GM23338 (cell line): Measurements from ENCODE around the gene MARK3. TPM values are rescaled to one million over a fixed set of nuclear protein-coding genes. Genes with fewer than 3 reads are reported as not detected.
A peak's percentile ranks its signal among the peaks of the same experiment; 100 is the strongest.

Experiments
- ATAC-seq: fragments of 200-7000 bp; cut with Tn5 transposase; 3 replicates; pipeline ENCODE4 v1.9.1; 2020
- DNase-seq: peaks from one replicate; pipeline ENCODE4 v3.0.0-alpha.2; 2015; ENCODE audit warnings: low spot score
- H2AFZ ChIP-seq: fragments of 200-600 bp; sonication (generic); 2 replicates; pipeline ENCODE4 v1.8.0; 2016; ENCODE audit warnings: antibody characterized with exemption, mild to moderate bottlenecking, moderate library complexity
- H3F3A ChIP-seq: fragments of 200-600 bp; sonication (generic); replicated peaks from 2 replicates; pipeline ENCODE4 v1.8.0; 2017; ENCODE audit warnings: antibody characterized with exemption, mixed run types, low read depth
- H3K27ac ChIP-seq: fragments of 200-600 bp; sonication (generic); 2 replicates; pipeline ENCODE4 v1.6.1; 2016; ENCODE audit warnings: low read depth
- H3K27me3 ChIP-seq: fragments of 200-600 bp; sonication (generic); 2 replicates; pipeline ENCODE4 v1.8.0; 2016; ENCODE audit warnings: mild to moderate bottlenecking, mixed run types, moderate library complexity; ENCODE audit not compliant: insufficient read depth
- H3K36me3 ChIP-seq: fragments of 200-600 bp; sonication (generic); 2 replicates; pipeline ENCODE4 v1.8.0; 2016; ENCODE audit warnings: mild to moderate bottlenecking; ENCODE audit not compliant: insufficient read depth
- H3K4me1 ChIP-seq: fragments of 200-600 bp; sonication (generic); 2 replicates; pipeline ENCODE4 v1.8.0; 2016; ENCODE audit warnings: mild to moderate bottlenecking, moderate library complexity; ENCODE audit not compliant: insufficient read depth
- H3K4me2 ChIP-seq: fragments of 200-600 bp; sonication (generic); 2 replicates; pipeline ENCODE4 v1.7.1; 2017; ENCODE audit warnings: mixed run types
- H3K4me3 ChIP-seq: fragments of 200-600 bp; sonication (generic); 2 replicates; pipeline ENCODE4 v1.6.1; 2016; ENCODE audit warnings: mixed run types
- H3K79me2 ChIP-seq: fragments of 200-600 bp; sonication (generic); replicated peaks from 2 replicates; pipeline ENCODE4 v1.8.0; 2017; ENCODE audit warnings: mild to moderate bottlenecking; ENCODE audit not compliant: insufficient read depth
- H3K9me2 ChIP-seq: fragments of 200-600 bp; sonication (generic); 2 replicates; pipeline ENCODE4 v1.8.0; 2017; ENCODE audit not compliant: insufficient read depth
- H4K20me1 ChIP-seq: fragments of 200-600 bp; sonication (generic); replicated peaks from 2 replicates; pipeline ENCODE4 v1.8.0; 2017; ENCODE audit warnings: mild to moderate bottlenecking; ENCODE audit not compliant: insufficient read depth
- H3K27ac Mint-ChIP-seq: 2 replicates; pipeline ENCODE4 v1.8.0; 2020; ENCODE audit warnings: inconsistent platforms, mild to moderate bottlenecking, moderate library complexity, mixed read lengths
- H3K27me3 Mint-ChIP-seq: 3 replicates; pipeline ENCODE4 v1.8.0; 2022; ENCODE audit warnings: low read depth, mild to moderate bottlenecking, moderate library complexity, mixed read lengths, inconsistent platforms; ENCODE audit not compliant: insufficient read depth, poor library complexity
- H3K36me3 Mint-ChIP-seq: 3 replicates; pipeline ENCODE4 v1.8.0; 2021; ENCODE audit warnings: low read depth, mild to moderate bottlenecking, inconsistent platforms, moderate library complexity, mixed read lengths
- H3K4me1 Mint-ChIP-seq: 3 replicates; pipeline ENCODE4 v1.8.0; 2020; ENCODE audit warnings: mild to moderate bottlenecking, inconsistent platforms, mixed read lengths
- H3K4me3 Mint-ChIP-seq: 3 replicates; pipeline ENCODE4 v1.8.0; 2021; ENCODE audit warnings: moderate library complexity, mild to moderate bottlenecking, inconsistent platforms, mixed read lengths
- H3K9me3 Mint-ChIP-seq: 3 replicates; pipeline ENCODE4 v1.8.0; 2020; ENCODE audit warnings: moderate library complexity, mild to moderate bottlenecking, inconsistent platforms, mixed read lengths
- CREB1 ChIP-seq: fragments of 250-450 bp; sonication (Bioruptor Pico); IDR thresholded peaks from 2 replicates; pipeline ENCODE4 v1.5.0; 2020; ENCODE audit warnings: low read depth, mild to moderate bottlenecking, moderate library complexity
- CTCF ChIP-seq, 2 experiments: fragments of 200-600 bp in 1 of 2; sonication (generic) in 1 of 2; conservative IDR thresholded peaks; 2 replicates each; pipeline versions ENCODE4 v1.5.1 to v1.6.1; 2016 to 2017; ENCODE audit warnings: antibody characterized with exemption in 2 of 2, low read depth in 2 of 2, mild to moderate bottlenecking in 2 of 2, moderate library complexity in 1 of 2
- ETS1 ChIP-seq: IDR thresholded peaks from 2 replicates; pipeline ENCODE4 v1.6.1; 2016; ENCODE audit warnings: antibody characterized with exemption
- EZH2 ChIP-seq: fragments of 200-600 bp; sonication (generic); IDR thresholded peaks from one replicate; pipeline ENCODE4 v1.8.0; 2017; ENCODE audit warnings: antibody characterized with exemption, mild to moderate bottlenecking, low read depth; ENCODE audit not compliant: unreplicated experiment
- EZH2phosphoT487 ChIP-seq: fragments of 200-600 bp; sonication (generic); IDR thresholded peaks from one replicate; pipeline ENCODE4 v1.8.1; 2018; ENCODE audit warnings: antibody characterized with exemption; ENCODE audit not compliant: unreplicated experiment
- JUNB ChIP-seq: IDR thresholded peaks from one replicate; pipeline ENCODE4 v1.6.1; 2016; ENCODE audit warnings: antibody characterized with exemption; ENCODE audit not compliant: unreplicated experiment
- NANOG ChIP-seq: IDR thresholded peaks from 2 replicates; pipeline ENCODE4 v1.6.1; 2016; ENCODE audit warnings: antibody characterized with exemption, borderline replicate concordance
- POLR2AphosphoS5 ChIP-seq: IDR thresholded peaks from 2 replicates; pipeline ENCODE4 v1.6.1; 2016; ENCODE audit warnings: antibody characterized with exemption, low read depth
- REST ChIP-seq: IDR thresholded peaks from one replicate; pipeline ENCODE4 v1.6.1; 2018; ENCODE audit warnings: antibody characterized with exemption; ENCODE audit not compliant: unreplicated experiment
- STAT1 ChIP-seq: IDR thresholded peaks from one replicate; pipeline ENCODE4 v1.6.1; 2016; ENCODE audit warnings: antibody characterized with exemption; ENCODE audit not compliant: unreplicated experiment
- ZNF114 ChIP-seq: fragments of 250-450 bp; sonication (Bioruptor Pico); IDR thresholded peaks from 2 replicates; pipeline ENCODE4 v1.5.0; 2020; ENCODE audit warnings: mild to moderate bottlenecking, moderate library complexity
- ZNF331 ChIP-seq: fragments of 250-450 bp; sonication (Bioruptor Pico); IDR thresholded peaks from 2 replicates; pipeline ENCODE4 v1.5.0; 2020; ENCODE audit warnings: low read depth, mild to moderate bottlenecking, moderate library complexity
- ZNF462 ChIP-seq: fragments of 250-450 bp; sonication (Bioruptor Pico); IDR thresholded peaks from 2 replicates; pipeline ENCODE4 v1.5.0; 2020; ENCODE audit warnings: mild to moderate bottlenecking, moderate library complexity
- polyA plus RNA-seq: library from polyadenylated mRNA; unstranded; fragments of >200 nt; fragmentation: Nextera tagmentation; extraction: Ambion mirVana; gene quantifications from 2 replicates; pipeline ENCODE4 v1.2.1, GENCODE V29; 2016
- total RNA-seq: library from RNA; depleted of rRNA; stranded (reverse); fragments of >200 nt; shearing (Covaris generic); gene quantifications from 2 replicates; pipeline ENCODE4 v1.2.3, GENCODE V29; 2014

Gene MARK3
- total and polyA plus RNA-seq, 2 experiments from 2014 or later: 45.9 to 69.7 TPM

- H3K27ac ChIP-seq: peak overlapping the region; percentile 94
- Mint-ChIP-seq H3K4me1 (peaks cover 12% of the 10 kb centered on the region; the same call in 2 of the 3 replicates), H3K27ac (peak overlapping the region; percentile 80; the same call in 1 of the 2 replicates), H3K36me3 (no peaks in the 10 kb centered on the region), H3K9me3 (no peaks in the 10 kb centered on the region), H3K4me3 (peak overlapping the region; percentile 29; the same call in 2 of the 3 replicates), H3K27me3 (peaks cover 13% of the 10 kb centered on the region)
- H3K79me2 ChIP-seq: no peaks in the 10 kb centered on the region
- 0 out of 2 replicates have a peak overlapping the region, but pooled peaks have one; percentile 59 for H2AFZ ChIP-seq
- H3K27me3 ChIP-seq: no peaks in the 10 kb centered on the region; the same call in 1 of the 2 replicates
- H3K4me1 ChIP-seq: peaks cover 18% of the 10 kb centered on the region
- H3K36me3 ChIP-seq: no peaks in the 10 kb centered on the region
- DNase-seq (no peak), ATAC-seq (no peak; the same call in 2 of the 3 replicates)
- H4K20me1 ChIP-seq: no peaks in the 10 kb centered on the region
- 0 out of 2 replicates have a peak, but pooled peaks cover 3% of the 10 kb centered on the region for H3F3A ChIP-seq
- H3K4me2 ChIP-seq: peak overlapping the region; percentile 84
- H3K9me2 ChIP-seq: no peaks in the 10 kb centered on the region
- TF ChIP-seq NANOG (no peak), ZNF114 (CRISPR knock-in tag) (no peak), ZNF462 (no peak), STAT1 (no peak), EZH2phosphoT487 (no peak), CTCF (conservative IDR thresholded peaks at IDR 0.05; ENCODE audit: low read depth in 2 of 2) (no peak), ETS1 (no peak), ZNF331 (CRISPR knock-in tag) (no peak), REST (no peak), CREB1 (no peak), POLR2AphosphoS5 (no peak), EZH2 (no peak), JUNB (no peak)
- H3K4me3 ChIP-seq: peak overlapping the region; percentile 53
Observed at GRCh38 chr14:103543140-103543539, 157.9 kb downstream of the MARK3 start.
